Dermis blood vessel endothelial cell (primary cell): Measurements from ENCODE around the gene TEX52. TPM values are rescaled to one million over a fixed set of nuclear protein-coding genes. Genes with fewer than 3 reads are reported as not detected.
"Not testable (repeated sequence)": the region's sequence is repeated elsewhere in the genome, so short reads cannot be mapped to it uniquely, and the experiment has no call there.

Experiments
- DNase-seq: peaks from one replicate; pipeline ENCODE4 v3.0.0; 2010
- total RNA-seq: library from RNA; depleted of rRNA; stranded (reverse); fragments of >200 nt; gene quantifications from 2 replicates; pipeline ENCODE4 v1.2.3, GENCODE V29; 2014

Gene TEX52
- not detected in 2 replicates for total RNA-seq

DNA sequence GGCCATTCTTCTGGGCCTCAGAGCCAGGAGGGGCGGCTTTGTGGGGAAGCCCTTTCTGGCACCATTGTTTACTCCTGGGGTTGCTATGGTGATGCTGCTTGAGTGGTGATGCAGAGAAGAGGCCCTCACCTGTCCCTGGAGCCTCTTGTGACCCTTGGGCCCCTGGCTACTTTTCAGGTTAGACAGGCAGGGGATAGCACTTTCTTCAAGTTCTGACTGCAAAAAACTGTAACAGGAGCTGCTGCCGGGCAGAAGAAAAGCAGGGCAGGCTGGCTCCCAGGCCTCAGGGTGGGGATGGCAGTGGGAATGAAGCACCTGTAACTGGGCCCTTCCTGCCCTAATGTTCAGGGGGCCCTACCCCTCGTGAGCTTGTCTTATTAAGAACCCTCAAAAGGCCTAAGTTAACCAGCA is at the start of gene TEX52:
TSS of gene TEX52 (minus strand) at position 19 of the 411 bp plus-strand sequence. CDS start at position 6, 13 bp downstream.
- no peak for DNase-seq

GRCh38 chr12:2904260-2904659 is 47.4 kb upstream of the TEX52 start:
- DNase-seq: no peak

DNA sequence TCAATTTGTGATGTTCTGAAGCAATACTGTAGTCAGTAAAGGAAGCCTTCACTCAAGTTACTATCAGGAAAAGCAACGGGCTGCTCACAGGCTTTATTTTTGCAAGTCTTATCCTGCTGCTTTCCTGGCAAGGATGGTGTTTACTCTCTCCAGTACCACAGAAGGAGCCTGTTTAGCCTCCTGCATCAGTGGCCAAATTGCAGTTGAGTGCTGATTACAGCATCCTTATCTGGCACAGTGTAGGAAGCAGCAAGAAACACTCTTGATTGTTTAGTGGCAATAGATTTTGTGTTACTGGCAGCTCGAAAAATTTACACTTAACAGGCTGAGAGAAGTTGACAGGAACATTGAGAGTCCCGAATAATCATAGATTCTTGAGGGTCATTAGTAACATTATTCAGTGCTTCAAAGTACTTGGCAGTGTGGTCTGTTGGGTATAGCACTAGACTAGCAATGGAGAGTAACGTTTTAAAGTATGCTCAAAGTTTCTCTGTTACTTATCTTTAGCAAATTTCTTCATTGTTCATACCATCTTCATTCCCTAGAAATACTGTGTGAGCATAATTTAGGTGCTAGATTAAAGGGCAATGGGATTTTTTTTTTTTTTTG is 45.5 kb upstream of the TEX52 start:
- no peak for DNase-seq

DNA sequence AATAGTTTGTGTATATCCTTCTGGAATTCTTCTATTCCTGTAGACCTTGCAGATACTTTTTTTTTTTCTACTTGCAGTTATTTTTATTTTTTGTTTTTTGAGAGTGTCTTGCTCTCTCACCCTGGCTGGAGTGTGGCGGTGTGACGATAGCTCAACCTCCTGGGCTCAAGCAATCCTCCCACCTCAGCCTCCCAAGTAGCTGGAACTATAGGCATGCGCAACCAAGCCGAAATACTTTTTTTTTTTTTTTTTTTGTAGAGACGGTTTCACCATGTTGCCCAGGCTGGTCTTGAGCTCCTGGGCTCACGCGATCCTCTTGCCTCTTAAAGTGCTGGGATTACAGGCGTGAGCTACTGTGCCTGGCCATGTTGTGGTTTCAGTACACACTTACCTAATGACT is 43.8 kb upstream of the TEX52 start:
- no peak for DNase-seq

GRCh38 chr12:2897418-2897817 is 40.6 kb upstream of the TEX52 start:
- no peak for DNase-seq

DNA sequence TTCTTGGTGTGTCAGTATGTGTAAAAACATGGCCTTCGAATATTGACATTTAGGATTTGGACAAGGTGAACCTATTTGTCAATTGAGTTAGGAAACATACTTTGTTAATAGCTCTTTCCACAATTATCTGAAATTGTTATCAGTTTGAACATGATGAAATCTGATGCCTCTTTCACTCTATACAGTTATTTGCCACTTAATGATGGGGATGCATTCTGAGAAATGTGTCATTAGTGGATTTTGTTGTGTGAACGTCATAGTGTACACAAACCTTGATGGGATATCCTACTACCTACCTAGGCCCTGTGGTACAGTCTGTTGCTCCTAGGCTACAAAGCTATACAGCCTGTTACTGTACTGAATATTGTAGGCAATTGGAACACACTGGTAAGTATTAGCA is 38.7 kb upstream of the TEX52 start:
- no peak for DNase-seq

DNA sequence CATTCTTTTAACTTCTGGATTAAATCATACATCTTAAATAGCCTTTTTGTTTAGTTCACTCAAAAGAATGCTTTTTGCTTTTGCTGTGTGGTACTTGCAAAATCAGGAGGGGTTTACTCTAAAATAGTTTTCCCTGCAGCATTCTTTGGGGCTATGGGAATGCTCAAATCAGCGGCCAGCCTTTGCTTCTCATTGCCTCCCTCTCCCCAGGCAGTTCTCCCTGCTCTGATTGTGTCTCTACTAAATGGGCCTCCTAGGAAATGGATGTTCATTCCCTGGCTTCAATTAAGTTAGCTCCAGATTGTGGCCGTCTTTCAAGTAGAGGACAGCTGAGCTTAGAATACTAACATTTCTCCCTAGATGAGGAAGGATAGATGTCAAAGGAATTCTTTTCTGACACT is 38.2 kb upstream of the TEX52 start:
- DNase-seq: no peak

GRCh38 chr12:2893007-2893406 is 36.2 kb upstream of the TEX52 start:
- DNase-seq: peak; percentile 36

DNA sequence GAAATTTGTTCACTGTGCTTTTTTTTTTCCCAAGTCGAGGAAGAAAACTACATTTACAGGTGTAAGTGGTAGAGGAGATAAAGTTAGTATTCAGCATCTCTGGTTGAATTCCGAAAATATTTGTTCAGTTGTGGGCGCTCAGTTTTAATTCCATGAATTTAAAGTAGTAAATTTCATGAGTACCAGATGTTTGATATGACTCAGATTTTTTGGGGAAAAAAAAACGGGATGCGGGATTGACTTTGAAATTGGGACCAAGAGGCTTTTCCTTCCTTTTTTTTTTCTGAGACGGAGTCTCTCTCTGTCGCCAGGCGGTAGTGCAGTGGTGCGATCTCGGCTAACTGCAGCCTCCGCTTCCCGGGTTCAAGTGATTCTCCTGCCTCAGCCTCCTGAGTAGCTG is 35.4 kb upstream of the TEX52 start:
- no peak for DNase-seq

DNA sequence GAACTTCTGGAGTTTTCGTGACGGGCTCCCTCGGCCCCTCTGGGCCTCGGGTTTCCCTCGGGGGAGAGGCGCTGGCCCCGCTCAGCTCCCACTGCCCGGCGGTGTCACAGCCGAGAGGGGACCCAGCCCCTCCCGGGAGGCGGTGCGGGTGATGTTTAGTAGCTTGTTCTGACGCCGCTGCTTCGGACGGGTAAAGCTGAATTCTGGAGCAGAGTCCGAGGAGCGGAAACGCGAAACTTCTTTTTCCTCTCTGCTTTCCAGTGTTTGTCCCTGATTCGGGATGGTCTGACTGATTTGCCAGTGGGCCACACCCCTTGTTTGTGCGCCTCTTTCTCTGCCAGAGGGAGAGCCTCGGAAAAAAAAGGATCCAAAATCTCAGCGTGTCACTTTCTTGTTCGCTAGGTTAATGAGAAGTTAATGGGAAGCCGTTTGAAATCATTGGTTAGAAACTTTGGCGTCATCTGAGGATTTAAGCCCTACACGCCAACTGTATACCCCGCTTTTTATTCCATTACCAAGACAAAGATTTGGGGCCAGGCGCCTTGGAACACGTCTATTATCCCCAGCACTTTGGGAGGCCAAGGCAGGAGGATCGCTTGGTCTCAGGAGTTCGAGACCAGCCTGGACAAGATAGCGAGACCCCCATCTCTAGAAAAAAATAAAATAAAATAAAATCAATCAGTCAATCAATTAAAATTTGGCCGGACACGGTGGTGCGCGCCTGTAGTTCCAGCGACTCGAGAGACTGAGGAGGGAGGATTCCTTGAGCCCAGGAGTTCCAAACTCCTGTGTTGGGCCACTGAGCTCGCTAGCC is 34.6 kb upstream of the TEX52 start:
- peak; percentile 67 for DNase-seq

- peak; percentile 99 for DNase-seq
Measured at GRCh38 chr12:2890388-2891239, 33.8 kb upstream of the TEX52 start, which contains the start of gene TULP3. TULP3 (plus strand) TSS chr12:2890891; CDS start chr12:2890948, 57 bp downstream.

DNA sequence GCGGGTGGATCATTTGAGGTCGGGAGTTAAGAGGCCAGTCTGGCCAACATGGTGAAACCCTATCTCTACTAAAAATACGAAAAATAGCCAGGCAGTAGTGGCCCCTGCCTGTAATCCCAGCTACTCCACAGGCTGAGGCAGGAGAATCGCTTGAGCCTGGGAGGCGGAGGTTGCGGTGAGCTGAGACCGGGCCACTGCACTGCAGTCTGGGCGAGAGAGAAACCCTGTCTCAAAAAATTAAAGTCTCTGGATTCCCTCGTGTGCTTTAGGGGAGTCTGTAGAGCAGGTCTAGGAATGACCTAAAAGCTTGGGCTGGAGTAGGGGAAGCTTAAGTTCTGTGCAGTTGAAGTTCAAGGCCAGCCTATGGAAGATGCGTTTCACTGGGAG is 33.2 kb upstream of the TEX52 start:
- no peak for DNase-seq

DNA sequence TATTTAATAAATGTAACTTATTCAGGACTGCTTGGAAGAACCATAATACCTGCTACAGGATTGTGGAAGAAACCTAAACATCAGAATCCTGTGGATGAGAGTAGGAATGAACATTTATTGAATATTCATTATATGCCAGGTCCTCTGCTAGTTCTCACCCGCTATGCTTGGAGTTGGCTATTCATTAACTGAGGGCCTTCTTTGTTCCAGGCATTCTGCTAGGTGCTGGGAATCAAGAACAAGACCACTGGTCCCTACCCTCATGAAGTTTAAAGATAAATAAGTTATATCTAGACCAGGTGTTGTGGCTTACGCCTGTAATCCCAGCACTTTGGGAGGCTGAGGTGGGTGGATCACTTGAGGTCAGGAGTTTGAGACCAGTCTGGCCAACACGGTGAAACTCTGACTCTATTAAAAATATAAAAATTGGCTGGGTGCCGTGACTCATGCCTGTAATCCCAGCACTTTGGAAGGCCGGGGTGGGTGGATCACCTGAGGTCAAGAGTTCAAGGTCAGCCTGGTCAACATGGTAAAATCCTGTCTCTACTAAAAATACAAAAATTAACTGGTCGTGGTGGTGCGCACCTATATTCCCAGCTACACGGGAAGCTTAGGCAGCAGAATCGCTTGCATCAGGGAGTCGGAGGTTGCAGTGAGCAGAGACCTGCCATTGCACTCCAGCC is 30.1 kb upstream of the TEX52 start:
- DNase-seq: no peak

- DNase-seq: no peak
Measured at GRCh38 chr12:2884810-2885209, 28.0 kb upstream of the TEX52 start.

DNA sequence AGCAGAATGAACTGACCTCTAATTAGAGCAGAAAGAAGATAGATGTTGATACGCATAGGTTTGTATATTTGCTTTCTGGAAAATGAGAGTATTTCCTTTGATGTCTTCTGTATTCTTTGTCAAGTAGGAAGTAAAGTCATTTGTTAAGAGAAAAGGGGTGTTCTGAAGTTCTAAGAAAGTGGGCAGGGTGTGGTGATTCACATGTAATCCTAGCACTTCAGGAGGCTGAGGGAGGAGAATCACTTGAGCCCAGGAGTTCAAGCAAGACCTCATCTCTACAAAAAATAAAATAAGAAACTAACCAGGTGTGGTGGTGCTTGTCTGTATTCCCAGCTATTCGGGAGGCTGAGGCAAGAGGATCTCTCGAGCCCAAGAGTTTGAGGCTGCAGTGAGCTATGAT is 23.0 kb upstream of the TEX52 start:
- no peak for DNase-seq

DNA sequence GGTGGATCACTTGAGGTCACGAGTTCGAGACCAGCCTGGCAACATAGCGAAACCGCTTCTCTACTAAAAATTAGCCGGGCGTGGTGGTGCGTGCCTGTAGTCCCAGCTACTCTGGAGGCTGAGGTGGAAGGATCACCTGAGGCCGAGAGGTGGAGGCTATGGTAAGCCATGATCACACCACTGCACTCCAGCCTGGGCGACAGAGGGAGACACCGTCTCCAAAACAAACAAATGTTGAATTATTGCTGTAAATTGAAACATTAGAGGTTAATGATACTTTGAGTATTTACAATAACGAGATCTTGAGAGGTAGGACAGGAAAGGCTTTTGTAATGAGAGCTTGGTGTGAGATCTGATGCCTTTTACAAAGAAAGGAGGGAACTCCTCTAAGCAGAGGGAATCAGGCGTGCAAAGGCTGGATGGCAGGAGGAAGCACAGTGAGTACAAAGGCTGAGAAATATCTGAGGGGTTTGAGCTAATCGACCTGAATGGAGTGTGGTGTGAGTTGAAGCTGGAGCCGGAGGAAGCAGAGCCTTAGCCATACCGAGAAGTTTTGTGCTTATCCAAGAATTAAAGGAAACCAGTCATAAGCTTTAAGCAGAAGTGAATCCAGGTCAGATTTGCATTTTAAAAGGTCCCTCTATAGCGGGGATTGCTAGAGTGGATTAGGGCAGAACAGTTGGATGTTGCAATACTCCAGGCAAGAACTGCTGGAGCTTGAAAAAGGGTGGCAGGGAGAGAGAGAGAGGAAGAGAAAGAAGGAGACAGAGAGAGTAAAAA is 21.3 kb upstream of the TEX52 start:
- DNase-seq: peak; percentile 33

DNA sequence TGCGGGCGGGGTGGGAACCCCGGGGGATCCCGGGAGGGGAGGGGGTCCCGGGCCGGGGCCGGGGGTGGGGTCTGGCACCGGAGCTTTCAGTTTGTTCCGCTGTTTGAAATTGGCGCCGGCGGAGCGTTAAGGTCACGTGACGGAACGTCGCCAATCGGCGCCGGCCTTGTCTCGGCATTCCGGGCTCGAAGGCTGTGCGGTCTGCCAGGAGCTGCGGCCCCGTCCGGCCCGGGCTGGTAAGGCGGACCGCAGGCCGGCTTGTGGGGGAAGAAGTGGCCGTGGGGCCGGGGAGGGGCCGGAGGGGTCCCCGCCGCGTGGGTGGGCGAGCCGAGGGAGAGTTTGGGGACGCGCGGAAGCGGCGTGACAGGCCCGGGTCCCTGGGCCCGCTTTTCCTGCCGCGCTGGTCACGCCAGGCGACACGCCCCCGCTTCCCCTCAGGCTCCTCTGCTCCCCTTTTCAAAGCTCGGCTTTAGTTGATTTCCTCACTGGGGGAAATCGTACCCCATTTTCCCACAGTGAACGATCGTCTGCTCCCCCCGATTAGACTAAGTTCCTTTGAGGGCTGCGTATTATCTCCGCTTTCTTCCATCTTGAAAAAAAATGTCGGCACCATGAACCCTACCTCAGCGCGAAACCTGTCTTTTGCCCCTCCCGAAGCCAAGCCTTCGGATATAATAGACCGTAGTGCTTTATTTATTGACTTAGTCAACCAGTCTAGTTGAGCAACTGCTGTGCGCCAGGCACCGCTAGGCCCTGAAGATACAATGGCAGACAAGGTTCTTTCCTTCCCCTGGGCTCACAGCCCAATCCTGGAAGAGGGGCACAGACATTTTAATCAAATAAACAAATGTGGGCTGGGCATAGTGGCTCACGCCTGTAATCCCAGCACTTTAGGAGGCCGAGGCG is 20.5 kb upstream of the TEX52 start, which contains the start of the genes FOXM1 and RHNO1:
TSS of gene FOXM1 (minus strand) at position 128 of the 906 bp plus-strand sequence. CDS start 2,696 bp downstream, outside the sequence.
TSS of gene RHNO1 (plus strand) at position 177 of the 906 bp plus-strand sequence. CDS start 8,144 bp downstream, outside the sequence.
- peak; percentile 93 for DNase-seq

- peak; percentile 45 for DNase-seq
Measured at GRCh38 chr12:2876431-2877046, 19.7 kb upstream of the TEX52 start.

DNA sequence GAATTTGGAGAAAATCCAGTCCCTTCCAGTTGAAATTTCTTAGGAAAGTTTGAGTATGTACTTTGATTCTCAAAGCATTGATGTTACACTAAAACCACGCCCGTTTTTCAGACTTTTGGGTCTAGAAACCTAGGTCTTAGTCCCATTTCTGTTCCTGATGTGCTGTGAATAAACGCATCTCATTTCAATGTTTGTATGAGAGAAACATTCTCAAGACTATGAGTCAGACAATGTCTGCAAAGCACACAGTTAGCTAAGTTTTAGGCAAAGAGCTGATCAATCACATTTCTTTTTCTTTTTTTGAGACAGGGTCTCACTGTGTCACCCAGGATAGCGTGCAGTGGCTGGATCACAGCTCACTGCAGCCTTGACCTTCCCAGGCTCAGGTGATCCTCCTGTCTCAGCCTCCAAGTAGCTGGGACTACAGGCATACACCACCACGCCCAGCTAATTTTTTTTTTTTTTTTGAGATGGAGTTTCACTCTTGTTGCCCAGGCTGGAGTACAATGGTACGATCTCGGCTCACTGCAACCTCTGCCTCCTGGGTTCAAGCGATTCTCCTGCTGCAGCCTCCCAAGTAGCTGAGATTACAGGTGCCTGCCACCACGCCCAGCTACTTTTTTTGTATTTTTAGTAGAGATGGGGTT is 12.3 kb upstream of the TEX52 start:
- not testable (repeated sequence) for DNase-seq
